HUES48 (cell line): ENCODE data around the gene ZFHX3.
"Not testable (repeated sequence)": the region's sequence is repeated elsewhere in the genome, so short reads cannot be mapped to it uniquely, and the experiment has no call there.

Source experiments
- H3K27ac ChIP-seq: one replicate; pipeline ENCODE4 v1.7.0; 2013; ENCODE audit warnings: low read depth, low read length, inconsistent platforms
- H3K27me3 ChIP-seq: 2 replicates; pipeline ENCODE4 v1.6.1; 2013; ENCODE audit warnings: mild to moderate bottlenecking, low read length; ENCODE audit not compliant: control insufficient read depth, insufficient read depth
- H3K36me3 ChIP-seq: 2 replicates; pipeline ENCODE4 v1.6.1; 2013; ENCODE audit warnings: low read length; ENCODE audit not compliant: control insufficient read depth, insufficient read depth
- H3K4me1 ChIP-seq: 2 replicates; pipeline ENCODE4 v1.6.1; 2013; ENCODE audit warnings: mild to moderate bottlenecking, low read length; ENCODE audit not compliant: control insufficient read depth, insufficient read depth
- H3K4me3 ChIP-seq: 2 replicates; pipeline ENCODE4 v1.5.1; 2013; ENCODE audit warnings: mild to moderate bottlenecking, low read depth, low read length
- H3K9ac ChIP-seq: 2 replicates; pipeline ENCODE4 v1.6.1; 2013; ENCODE audit warnings: mild to moderate bottlenecking, low read depth, low read length, moderate library complexity
- H3K9me3 ChIP-seq: 2 replicates; pipeline ENCODE4 v1.6.1; 2013; ENCODE audit warnings: low read length; ENCODE audit not compliant: control insufficient read depth, insufficient read depth

Gene ZFHX3

GRCh38 chr16:73014768-73015167 lies 33.2 kb downstream of the ZFHX3 start:
- Histone ChIP-seq H3K27ac (no peak overlapping the region), H3K4me3 (no peak overlapping the region), H3K27me3 (no peaks in the 10 kb centered on the region; the same call in 1 of the 2 replicates), H3K36me3 (no peaks in the 10 kb centered on the region), H3K9ac (no peak overlapping the region), H3K4me1 (no peaks in the 10 kb centered on the region), H3K9me3 (no peaks in the 10 kb centered on the region)

GRCh38 chr16:73013974-73014373 lies 34.0 kb downstream of the ZFHX3 start:
- Histone ChIP-seq H3K4me1 (no peaks in the 10 kb centered on the region), H3K36me3 (no peaks in the 10 kb centered on the region), H3K9ac (no peak overlapping the region), H3K27me3 (no peaks in the 10 kb centered on the region; the same call in 1 of the 2 replicates), H3K27ac (no peak overlapping the region), H3K9me3 (no peaks in the 10 kb centered on the region), H3K4me3 (no peak overlapping the region)

- Histone ChIP-seq H3K36me3 (no peaks in the 10 kb centered on the region), H3K27ac (no peak overlapping the region)
Observed at GRCh38 chr16:73012341-73012740, 35.6 kb downstream of the ZFHX3 start.

GRCh38 chr16:73011926-73012325 lies 36.0 kb downstream of the ZFHX3 start:
- H3K36me3 ChIP-seq: no peaks in the 10 kb centered on the region
- no peaks in the 10 kb centered on the region for H3K27me3 ChIP-seq
- no peaks in the 10 kb centered on the region for H3K4me1 ChIP-seq
- H3K27ac ChIP-seq: no peak overlapping the region
- H3K9ac ChIP-seq: no peak overlapping the region
- H3K9me3 ChIP-seq: no peaks in the 10 kb centered on the region
- H3K4me3 ChIP-seq: no peak overlapping the region

More at GRCh38 chr16:73012341-73012740, 35.6 kb downstream of the ZFHX3 start:
- no peaks in the 10 kb centered on the region for H3K9me3 ChIP-seq
- H3K9ac ChIP-seq: no peak overlapping the region
- no peaks in the 10 kb centered on the region; the same call in 1 of the 2 replicates for H3K27me3 ChIP-seq
- H3K4me3 ChIP-seq: no peak overlapping the region
- H3K4me1 ChIP-seq: no peaks in the 10 kb centered on the region

- H3K27ac ChIP-seq: no peak overlapping the region
- no peaks in the 10 kb centered on the region for H3K27me3 ChIP-seq
- no peak overlapping the region for H3K4me3 ChIP-seq
- no peaks in the 10 kb centered on the region for H3K36me3 ChIP-seq
- no peak overlapping the region for H3K9ac ChIP-seq
- H3K9me3 ChIP-seq: no peaks in the 10 kb centered on the region
- no peaks in the 10 kb centered on the region for H3K4me1 ChIP-seq
Observed at GRCh38 chr16:73010150-73010676, 37.7 kb downstream of the ZFHX3 start.

- H3K9me3 ChIP-seq, H3K4me1 ChIP-seq, H3K36me3 ChIP-seq, H3K9ac ChIP-seq, H3K27me3 ChIP-seq, H3K4me3 ChIP-seq, H3K27ac ChIP-seq: not testable (repeated sequence)
Observed at GRCh38 chr16:73009710-73010109, 38.2 kb downstream of the ZFHX3 start.

- no peaks in the 10 kb centered on the region for H3K36me3 ChIP-seq
- H3K4me3 ChIP-seq: no peak overlapping the region
- H3K27me3 ChIP-seq: no peaks in the 10 kb centered on the region
- H3K27ac ChIP-seq: no peak overlapping the region
- peaks cover 2% of the 10 kb centered on the region; the same call in 1 of the 2 replicates for H3K9me3 ChIP-seq
- H3K4me1 ChIP-seq: no peaks in the 10 kb centered on the region
- no peak overlapping the region for H3K9ac ChIP-seq
Observed at GRCh38 chr16:73006026-73006425, 41.9 kb downstream of the ZFHX3 start.

- no peak overlapping the region for H3K27ac ChIP-seq
- no peak overlapping the region for H3K9ac ChIP-seq
- H3K27me3 ChIP-seq: no peaks in the 10 kb centered on the region
- no peak overlapping the region for H3K4me3 ChIP-seq
- no peaks in the 10 kb centered on the region for H3K36me3 ChIP-seq
- H3K4me1 ChIP-seq: no peaks in the 10 kb centered on the region
- peaks cover 3% of the 10 kb centered on the region; the same call in 1 of the 2 replicates for H3K9me3 ChIP-seq
Observed at GRCh38 chr16:73002866-73003265, 45.1 kb downstream of the ZFHX3 start.

- Histone ChIP-seq H3K36me3 (no peaks in the 10 kb centered on the region), H3K27me3 (no peaks in the 10 kb centered on the region), H3K9ac (no peak overlapping the region), H3K9me3 (peaks cover 3% of the 10 kb centered on the region; the same call in 1 of the 2 replicates), H3K27ac (no peak overlapping the region), H3K4me1 (no peaks in the 10 kb centered on the region), H3K4me3 (no peak overlapping the region)
Observed at GRCh38 chr16:73000907-73001521, 46.9 kb downstream of the ZFHX3 start.

GRCh38 chr16:73000020-73000906 lies 47.7 kb downstream of the ZFHX3 start:
- Histone ChIP-seq H3K4me3 (no peak overlapping the region), H3K27ac (no peak overlapping the region), H3K4me1 (no peaks in the 10 kb centered on the region), H3K9ac (no peak overlapping the region), H3K27me3 (no peaks in the 10 kb centered on the region), H3K9me3 (peaks cover 3% of the 10 kb centered on the region; the same call in 1 of the 2 replicates), H3K36me3 (no peaks in the 10 kb centered on the region)

- no peak overlapping the region for H3K4me3 ChIP-seq
- no peak overlapping the region for H3K9ac ChIP-seq
- H3K27ac ChIP-seq: no peak overlapping the region
- peaks cover 3% of the 10 kb centered on the region; the same call in 1 of the 2 replicates for H3K9me3 ChIP-seq
- H3K36me3 ChIP-seq: no peaks in the 10 kb centered on the region
- H3K4me1 ChIP-seq: no peaks in the 10 kb centered on the region
- no peaks in the 10 kb centered on the region for H3K27me3 ChIP-seq
Observed at GRCh38 chr16:72999541-73000019, 48.3 kb downstream of the ZFHX3 start.
